Measurements from ENCODE around the gene BBS9.
A peak's percentile ranks its signal among the peaks of the same experiment; 100 is the strongest.

BBS9 gene

DNA sequence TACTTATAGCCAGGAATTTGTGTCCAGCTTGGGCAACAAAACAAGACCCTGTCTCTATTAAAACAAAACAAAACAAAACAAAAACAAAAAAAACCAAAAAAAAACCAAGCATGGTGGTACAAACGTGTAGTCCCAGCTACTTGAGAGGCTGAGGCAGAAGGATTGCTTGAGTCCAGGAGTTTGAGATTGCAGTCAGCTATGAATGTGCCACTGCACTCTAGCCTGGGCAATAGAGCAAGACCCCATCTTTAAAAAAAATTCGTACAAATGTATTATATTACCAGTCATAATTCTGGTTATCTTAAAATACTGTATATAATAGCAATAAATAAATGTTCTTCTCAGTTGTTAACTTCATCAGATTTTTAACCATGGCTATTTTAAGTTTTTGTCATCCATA, 2.3 kb upstream of the BBS9 start:
- no peak for DNase-seq (ENCODE audit: low read depth, low spot score)

DNA sequence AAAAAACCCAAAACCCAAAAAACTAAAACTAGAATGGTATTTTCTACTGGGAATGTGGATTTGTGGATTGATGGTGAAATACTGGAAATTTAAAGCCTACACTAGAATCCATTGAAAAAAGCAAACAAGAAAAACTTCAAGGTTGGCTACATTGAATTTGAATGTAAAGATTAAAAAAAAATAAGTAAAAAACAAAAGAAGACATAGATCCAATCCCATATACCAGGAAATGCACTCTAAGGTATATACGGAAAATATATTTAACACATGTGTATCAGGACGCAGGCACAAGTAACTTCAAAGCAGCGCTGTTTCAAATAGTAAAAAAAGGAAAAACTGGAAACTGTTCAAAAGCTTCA, 754 bp upstream of the BBS9 start:
- no peak for DNase-seq (ENCODE audit: low read depth, low spot score)

DNA sequence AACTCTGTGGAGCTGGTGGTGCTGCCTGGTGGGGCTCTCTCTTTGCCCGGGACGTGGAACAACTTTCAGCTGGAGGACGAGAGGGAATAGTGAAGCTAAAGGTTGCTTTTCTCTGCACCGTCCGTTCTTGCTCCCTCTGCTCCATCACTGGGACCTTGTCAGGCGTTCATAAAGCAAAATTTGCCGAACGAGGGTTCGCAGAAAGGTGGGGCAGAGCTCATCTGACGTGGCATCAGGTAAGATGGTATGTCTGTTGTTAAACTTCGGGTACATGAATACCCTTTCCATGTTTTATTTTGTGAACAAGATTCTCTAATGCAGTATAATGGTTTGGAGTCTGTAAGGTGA, 416 bp downstream of the BBS9 start:
- DNase-seq (ENCODE audit: low read depth, low spot score), result no peak

DNA sequence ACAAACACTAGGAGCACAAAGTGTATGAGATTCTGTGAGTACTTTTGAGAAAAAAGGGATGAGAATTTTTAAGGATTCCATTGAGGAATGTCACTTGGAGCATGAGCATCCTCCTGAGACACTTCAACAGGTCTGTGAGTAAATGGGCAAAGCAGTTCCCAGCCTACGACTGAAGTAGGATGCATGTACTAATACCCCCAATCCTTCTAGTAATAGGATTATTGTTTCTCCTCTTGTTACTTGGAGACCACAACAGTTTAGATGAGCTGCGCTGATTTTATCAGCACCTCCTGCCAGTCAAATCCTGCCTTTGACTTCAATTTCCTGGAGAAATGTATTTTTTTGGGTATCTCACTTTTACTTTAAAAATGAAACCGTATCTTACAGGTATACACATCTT, 820 bp downstream of the BBS9 start:
- DNase-seq (ENCODE audit: low read depth, low spot score), result no peak

DNA sequence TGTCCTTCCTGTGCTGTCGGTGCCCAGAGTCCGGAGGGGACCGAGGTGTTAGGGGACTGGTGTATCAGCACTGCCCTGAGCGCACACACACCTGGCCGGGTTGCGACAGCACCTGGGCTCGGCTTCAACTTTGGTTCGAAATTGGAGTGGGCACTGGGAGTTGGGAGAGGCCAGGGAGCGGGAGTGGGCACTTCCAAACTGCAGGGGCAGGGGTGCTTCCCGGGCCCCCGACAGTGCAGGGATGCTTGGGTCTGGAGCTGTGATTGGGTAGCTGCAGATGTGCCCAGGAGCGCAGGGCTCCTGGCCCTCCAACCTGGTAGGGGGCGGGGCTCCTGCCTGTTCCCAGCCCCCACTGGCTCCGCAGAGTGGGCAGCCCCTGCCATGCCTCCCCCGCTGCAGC, 7.7 kb downstream of the BBS9 start:
- no peak for DNase-seq (ENCODE audit: low read depth, low spot score)

DNA sequence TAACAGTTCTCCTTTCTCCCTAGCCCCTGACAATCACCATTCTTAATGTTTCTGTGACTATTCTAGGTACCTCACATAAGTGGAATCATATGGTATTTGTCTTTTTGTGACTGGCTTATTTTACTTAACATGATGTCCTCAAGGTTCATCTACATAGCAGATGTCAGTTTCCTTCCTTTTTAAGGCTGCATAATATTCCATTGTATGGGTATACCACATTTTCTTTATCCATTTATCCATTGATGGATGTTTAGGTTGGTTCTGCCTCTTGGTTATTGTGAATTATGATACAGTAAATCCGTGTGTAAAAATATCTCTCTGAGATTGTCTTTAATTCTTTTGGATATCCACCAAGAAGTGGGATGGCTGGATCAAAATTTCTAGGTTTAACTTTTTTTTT, 13.2 kb downstream of the BBS9 start:
- no peak for DNase-seq (ENCODE audit: low read depth, low spot score)

DNA sequence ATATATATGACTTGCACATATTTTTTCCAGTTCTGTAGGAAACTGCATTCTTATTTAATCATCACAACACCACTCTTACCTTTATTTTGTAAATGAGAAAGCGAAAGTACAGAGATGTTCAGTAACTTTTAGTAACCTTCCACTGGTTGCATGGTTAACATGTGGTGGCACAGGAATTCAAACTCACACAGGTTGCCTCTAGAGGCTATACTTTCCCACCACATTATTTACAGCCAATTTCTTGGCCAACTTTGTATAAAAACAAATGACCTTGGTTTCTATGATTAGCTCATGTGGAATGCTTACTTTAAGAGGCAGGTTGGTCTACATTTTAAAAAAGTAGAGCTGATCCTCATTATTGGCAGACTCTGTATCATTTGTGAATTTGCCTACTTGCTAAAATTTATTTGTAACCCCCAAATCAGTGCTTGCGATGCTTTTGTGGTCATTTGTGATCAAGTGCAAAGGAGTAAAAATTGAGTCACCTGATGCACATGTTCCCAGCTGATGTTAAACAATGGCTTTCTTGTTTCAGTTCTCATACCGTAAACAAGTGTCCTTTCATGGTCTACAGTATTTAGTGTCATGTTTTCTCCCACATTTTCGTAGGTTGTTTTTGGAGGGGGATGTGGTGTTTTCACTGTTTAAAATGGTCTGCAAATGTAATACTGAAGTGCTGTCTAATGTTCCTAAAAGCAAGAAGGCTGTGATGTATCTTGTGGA, 14.8 kb downstream of the BBS9 start:
- DNase-seq (ENCODE audit: low read depth, low spot score), result no peak

DNA sequence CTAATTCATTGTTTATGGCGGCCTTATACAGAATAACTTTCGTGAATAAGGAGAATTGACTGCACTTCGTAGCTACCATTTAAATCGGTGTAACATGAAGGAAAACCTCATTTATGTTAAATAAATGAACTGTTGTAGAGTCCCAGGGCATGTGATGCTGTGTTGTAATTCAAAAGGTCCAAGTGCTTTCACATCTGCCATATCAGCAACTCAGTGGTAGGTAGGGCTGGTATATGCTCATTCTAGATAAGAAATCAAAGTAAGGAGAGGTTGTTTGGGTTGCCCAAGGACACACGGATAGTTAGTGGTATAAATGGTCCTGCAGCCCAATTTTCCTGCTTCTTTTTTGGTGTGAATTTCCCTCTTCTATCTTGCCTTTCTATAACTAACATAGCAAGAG, 15.8 kb downstream of the BBS9 start:
- DNase-seq (ENCODE audit: low read depth, low spot score), result no peak

DNA sequence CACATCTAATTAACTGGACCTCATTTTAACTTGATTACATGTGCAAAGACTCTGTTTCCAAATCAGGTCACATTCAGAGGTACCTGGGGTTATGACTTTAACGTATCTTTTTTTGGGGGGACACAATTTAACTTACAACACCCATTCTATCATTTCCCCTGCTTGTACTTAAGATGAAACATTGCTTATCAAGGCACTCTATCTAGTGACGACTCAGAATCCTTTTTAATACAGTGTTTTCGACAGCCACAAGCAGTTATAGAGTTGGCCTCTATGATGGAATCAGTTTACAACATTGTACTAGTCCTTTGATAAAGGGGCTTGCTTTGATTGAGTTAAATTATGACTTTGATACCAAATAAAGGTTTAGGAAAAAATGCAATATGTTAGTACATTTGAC, 22.7 kb downstream of the BBS9 start:
- no peak for DNase-seq (ENCODE audit: low read depth, low spot score)

DNA sequence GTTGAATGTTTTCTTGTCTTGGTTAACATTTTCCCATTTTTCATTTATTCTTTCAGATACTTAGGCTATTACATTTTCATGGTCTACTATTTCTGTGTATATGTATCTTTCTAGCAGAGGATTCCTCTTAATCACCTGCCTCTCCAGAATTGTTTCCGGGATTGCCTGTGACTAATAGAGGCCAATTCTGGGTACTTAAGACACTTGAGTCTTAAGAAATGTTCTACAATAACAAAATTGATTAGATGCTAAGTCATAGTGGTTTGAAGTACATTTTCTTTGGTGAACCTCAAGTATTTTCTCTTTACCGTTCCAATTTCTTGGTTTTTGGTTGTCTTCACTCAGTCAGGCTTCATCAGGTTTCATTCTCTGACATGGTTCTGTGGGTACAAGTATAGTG, 26.4 kb downstream of the BBS9 start:
- no peak for DNase-seq (ENCODE audit: low read depth, low spot score)

DNA sequence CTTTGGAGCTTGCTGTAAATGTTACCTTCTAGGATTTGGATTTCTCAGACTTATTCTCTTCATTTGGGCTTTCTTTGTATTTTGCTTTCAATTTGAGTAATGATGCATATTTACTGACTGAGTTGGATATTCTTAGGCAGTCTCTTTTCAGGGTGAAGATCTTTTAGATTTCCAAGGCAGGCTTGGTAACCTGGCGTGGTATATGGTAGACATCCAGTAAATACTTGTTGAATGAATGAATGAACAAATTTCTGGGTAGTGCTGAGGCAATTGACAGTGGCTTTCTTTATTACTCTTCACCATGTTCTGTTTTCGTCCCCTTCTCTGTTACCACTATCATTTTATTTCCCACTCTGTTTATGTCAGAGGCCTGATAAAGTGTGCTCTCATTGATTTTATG, 27.1 kb downstream of the BBS9 start:
- DNase-seq (ENCODE audit: low read depth, low spot score), result no peak

DNA sequence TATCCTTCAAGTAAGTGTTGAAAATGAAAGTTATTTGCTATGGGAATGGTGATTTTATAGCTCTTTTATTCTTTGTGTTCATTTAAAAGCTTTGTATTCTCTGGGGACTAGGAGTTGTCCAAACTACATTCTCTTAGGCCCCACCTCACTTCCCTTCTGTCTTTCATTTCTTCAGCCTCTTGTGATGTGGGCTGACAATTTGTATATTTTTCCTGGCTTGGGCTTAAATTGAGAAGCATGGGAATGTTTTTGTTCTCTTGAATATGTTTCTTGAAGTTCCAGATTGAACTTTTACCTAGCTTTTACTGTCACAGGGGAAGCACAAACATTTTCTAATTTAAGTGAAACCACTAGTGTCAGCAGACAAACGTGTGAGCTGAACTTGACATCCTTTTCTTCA, 27.9 kb downstream of the BBS9 start:
- DNase-seq (ENCODE audit: low read depth, low spot score), result no peak

DNA sequence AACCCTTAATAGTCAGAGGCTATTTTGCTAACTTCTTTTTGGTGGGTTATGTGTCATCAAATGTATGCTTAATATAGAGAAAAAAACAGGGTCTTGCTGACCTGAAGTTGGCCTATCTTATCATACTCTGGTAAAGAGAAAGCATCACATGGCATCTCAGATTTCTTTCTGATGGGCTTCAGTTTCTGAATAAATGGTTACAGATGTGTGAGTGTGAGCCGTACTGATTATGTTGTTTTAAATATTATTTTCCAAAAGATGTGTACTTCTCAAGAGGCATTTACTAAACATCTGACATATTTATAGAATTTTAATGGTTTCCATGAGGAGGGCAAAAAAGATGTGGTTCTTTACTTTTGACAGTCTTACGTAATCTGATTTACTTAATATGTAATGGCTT, 28.4 kb downstream of the BBS9 start:
- no peak for DNase-seq (ENCODE audit: low read depth, low spot score)

DNA sequence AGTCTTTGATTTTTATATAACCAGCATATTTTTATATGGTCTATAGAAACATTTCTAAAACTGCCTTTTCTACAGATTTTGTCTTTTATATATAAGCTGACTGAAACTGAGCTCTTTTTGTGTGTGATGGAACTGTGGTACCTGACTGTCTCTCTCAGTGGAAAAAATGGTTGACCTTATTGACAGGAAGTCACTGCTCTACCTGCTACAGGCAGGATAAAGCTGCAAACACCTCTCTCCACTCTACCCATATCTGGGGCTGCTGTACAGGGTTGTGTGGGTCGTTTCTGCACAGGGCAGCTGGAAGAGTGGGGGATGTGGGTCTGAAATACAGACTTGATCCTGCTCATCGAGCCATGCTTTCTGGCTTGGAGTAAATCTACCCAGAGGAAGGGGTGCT, 48.5 kb downstream of the BBS9 start:
- no peak for DNase-seq (ENCODE audit: low read depth, low spot score)

DNA sequence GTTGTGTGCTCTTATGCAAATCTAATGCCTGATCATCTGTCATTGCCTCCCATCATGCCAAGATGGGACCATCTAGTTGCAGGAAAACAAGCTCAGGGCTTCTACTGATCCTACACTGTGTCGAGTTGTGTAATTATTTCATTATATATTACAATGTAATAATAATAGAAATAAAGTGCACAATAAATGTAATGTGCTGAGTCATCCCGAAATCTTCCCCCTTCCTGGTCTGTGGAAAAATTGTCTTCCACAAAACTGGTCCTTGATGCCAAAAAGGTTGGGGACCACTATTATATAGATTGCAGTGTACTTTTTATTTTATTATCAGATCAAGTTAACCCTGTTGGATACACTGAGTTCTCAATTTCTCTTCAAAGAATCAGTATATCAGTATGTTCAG, 50.2 kb downstream of the BBS9 start:
- DNase-seq (ENCODE audit: low read depth, low spot score), result no peak

DNA sequence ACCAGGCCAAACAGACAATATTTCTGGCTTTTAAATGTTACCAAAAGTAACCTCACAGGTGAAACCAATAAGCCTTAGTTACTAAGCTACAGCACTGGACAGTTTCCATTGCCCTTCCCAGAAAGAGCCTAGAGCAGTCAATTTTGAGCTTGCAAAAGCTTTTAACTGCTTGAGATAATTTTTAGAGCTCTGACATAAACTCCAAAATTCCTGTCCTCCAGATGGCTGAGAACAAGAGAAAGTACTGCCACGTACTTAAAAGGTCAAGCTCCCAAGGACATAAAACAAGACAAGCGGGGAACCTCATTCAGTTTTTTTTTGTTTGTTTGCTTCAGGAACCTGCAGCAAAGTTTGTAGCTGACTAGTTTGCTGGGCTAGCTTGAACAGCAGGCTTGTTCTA, 54.1 kb downstream of the BBS9 start:
- DNase-seq (ENCODE audit: low read depth, low spot score), result no peak

DNA sequence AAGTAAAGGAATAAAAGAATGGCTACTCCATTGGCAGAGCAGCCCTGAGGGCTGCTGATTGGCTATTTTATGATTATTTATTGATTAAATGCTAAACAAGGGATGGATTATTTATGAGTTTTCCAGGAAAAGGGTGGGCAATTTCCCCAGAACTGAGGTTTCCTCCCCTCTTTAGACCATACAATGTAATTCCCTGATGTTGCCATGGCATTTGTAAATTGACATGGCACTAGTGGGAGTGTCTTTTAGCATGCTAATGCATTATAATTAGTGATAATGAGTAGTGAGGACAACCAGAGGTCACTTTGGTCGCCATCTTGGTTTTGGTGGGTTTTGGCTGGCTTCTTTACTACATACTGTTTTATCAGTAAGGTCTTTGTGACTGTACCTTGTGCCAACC, 55.5 kb downstream of the BBS9 start:
- DNase-seq (ENCODE audit: low read depth, low spot score), result no peak

DNA sequence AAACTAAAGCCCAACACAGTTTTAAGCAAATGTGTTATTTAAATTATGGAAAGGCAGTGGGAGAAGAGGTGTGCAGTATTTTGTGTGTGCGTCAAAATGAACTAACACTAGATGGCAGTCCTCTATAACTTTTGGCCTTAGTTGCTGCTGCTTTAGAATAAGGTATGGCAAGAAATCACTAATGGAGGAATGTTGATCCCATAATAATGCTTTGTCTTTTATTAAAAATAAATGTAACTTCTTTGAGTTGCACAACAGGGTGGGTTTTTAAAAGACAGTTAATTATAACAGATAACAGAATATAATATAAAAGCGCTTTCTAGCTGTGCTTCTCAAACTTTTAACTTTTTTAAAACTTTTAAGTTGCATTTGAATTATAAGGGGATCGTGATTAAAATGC, 56.4 kb downstream of the BBS9 start:
- DNase-seq (ENCODE audit: low read depth, low spot score), result peak; percentile 43

DNA sequence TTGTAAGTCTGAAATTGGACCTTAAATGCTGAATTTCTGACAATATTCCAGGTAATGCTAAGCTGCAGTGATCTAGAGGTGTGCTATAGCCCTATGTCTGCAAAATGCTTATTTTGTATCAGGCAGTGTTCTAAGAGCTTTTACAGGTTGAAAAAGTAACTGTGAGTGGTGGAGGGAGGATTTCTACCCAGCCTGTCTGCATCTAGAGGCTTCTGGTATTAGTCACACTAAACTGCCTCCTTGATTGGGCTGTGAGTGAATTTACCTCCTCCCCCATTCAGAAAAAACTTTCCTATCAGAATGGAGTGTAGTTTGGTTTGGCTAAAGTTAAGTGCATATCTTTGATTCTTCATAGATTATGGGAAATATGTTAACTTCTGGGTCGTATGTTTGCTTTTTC, 56.8 kb downstream of the BBS9 start:
- peak; percentile 15 for DNase-seq (ENCODE audit: low read depth, low spot score)

DNA sequence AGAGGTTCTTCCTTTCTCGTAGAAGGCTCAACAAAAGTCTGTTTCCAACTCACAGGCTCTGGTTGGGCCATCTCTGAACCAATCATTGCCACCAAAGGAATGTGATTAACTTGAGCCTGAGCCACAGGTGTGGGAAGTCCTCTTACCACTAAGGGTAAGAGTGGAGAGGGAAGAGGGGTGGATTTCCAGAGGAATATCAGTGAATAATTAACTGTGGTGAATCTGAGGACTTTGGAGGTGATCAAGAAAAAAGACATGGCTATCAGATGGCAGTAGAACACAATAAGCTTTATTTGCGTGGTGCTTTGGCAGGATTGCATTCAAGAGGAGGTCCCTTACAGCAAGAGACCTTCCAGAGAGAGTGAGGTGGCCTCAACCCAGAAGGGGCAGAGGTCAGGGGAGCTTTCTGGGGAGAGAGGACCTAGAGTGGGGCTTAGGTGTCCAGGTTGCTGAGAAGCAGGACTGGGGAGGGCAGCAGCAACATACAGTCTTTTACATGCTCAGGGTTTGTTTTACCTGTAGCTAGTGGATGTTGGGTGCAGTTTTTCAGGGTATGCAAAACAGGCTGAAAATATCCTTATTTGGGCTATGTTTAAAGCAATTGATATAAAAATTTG, 61.4 kb downstream of the BBS9 start:
- no peak for DNase-seq (ENCODE audit: low read depth, low spot score)

DNA sequence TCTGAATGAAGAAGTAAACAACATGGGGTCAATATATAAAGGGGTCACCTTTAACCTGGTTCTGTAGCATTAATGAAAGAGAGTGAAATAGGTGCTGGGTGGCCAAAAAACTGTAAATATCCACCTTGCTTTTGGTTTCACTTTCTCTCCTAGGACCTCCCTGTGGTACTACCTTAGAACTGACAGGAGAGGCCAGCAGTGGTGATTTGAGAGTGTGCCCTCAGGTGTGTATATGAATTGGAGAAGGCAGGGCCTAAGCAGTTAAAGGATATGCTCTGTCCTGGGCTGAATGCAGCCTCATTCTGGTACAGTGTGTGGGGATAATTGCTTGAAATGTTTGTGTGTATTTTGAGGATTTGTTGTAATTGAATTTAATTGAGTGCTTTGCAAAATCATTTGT, 62.0 kb downstream of the BBS9 start:
- peak; percentile 18 for DNase-seq (ENCODE audit: low read depth, low spot score)

DNA sequence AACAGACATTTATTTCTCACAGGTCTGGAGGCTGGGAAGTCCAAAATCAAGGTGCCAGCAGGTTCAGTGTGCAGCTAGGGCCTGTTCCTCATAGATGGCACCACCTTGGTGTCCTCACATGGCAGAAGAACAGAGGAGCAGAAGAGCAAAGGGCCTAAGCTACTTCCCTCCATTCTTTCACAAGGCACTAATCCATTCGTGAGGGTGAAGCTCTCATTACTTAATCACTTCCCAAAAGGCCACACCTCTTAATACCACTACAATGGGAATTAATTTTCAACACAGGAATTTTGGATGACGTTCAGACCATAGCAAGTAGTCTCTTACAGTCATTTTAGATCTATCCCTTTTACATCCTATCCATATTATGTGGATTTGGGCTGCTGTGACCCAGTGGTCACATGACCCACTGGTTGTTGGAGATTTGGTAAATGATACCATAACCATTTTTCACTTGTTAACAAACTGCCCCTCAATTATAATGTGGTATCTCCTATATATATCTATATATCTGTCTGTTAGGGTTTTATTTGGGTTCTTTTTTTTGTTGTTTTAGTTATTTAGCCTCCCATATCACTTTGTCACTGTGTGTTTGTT, 63.4 kb downstream of the BBS9 start:
- no peak for DNase-seq (ENCODE audit: low read depth, low spot score)

DNA sequence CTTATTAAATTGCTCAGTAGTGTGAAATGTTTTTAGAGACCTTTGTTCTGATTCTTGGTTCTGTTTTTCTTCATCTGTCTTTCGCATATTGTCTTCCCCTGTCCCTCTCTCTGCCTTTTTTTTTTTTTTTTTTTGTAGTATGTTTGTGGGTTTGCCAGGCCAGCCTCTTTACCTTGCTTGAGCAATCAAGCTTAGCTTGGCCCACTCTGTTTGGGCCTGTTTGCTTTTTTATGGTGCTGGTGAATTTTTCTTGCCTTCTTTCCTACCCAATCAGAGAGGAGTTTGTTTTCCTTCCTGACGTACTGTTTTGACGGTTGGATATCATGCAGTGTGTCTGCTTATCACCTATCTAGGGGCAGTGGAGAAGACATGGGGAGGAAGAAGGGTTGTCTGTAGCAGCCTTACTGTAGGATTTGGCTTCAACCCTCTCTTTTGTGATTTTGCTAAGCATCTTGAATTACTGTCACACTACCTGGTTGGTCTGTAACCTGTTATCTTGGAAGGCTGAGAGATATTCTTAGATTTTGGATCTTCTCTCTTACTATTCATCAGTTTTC, 64.0 kb downstream of the BBS9 start:
- DNase-seq (ENCODE audit: low read depth, low spot score), result no peak
